MM.1S (cell line): ENCODE data around the gene H1-8.

Experiments
- DNase-seq: peaks from one replicate; pipeline ENCODE4 v3.0.0-alpha.2; 2015
- H2AFZ ChIP-seq: fragments of 300-600 bp; sonication (generic); 2 replicates; pipeline ENCODE4 v1.6.0; 2016; ENCODE audit warnings: antibody characterized with exemption, low read length
- H3F3A ChIP-seq: fragments of 300-600 bp; sonication (generic); 2 replicates; pipeline ENCODE4 v1.6.1; 2016; ENCODE audit warnings: mild to moderate bottlenecking, antibody characterized with exemption, low read length, moderate library complexity, mixed read lengths; ENCODE audit not compliant: insufficient read depth
- H3K27ac ChIP-seq: fragments of 300-600 bp; sonication (generic); 2 replicates; pipeline ENCODE4 v1.5.1; 2016; ENCODE audit warnings: mild to moderate bottlenecking, low read length
- H3K27me3 ChIP-seq: fragments of 300-600 bp; sonication (generic); replicated peaks from 2 replicates; pipeline ENCODE4 v1.6.0; 2016; ENCODE audit warnings: low read length; ENCODE audit not compliant: insufficient read depth
- H3K36me3 ChIP-seq: fragments of 300-600 bp; sonication (generic); replicated peaks from 2 replicates; pipeline ENCODE4 v1.6.1; 2016; ENCODE audit warnings: mild to moderate bottlenecking, low read length, mixed read lengths; ENCODE audit not compliant: insufficient read depth
- H3K4me1 ChIP-seq: fragments of 300-600 bp; sonication (generic); 2 replicates; pipeline ENCODE4 v1.6.1; 2016; ENCODE audit warnings: low read length, mixed read lengths
- H3K4me2 ChIP-seq: fragments of 300-600 bp; sonication (generic); 2 replicates; pipeline ENCODE4 v1.6.0; 2016; ENCODE audit warnings: low read depth, low read length
- H3K4me3 ChIP-seq: fragments of 300-600 bp; sonication (generic); 2 replicates; pipeline ENCODE4 v1.5.1; 2016; ENCODE audit warnings: low read length, mixed read lengths
- H3K79me2 ChIP-seq: fragments of 300-600 bp; sonication (generic); 2 replicates; pipeline ENCODE4 v1.6.1; 2016; ENCODE audit warnings: mixed run types, low read length, mixed read lengths
- H3K9ac ChIP-seq: fragments of 300-600 bp; sonication (generic); 2 replicates; pipeline ENCODE4 v1.6.1; 2016; ENCODE audit warnings: low read length, mixed read lengths
- H3K9me2 ChIP-seq: fragments of 300-600 bp; sonication (generic); replicated peaks from 2 replicates; pipeline ENCODE4 v1.6.1; 2016; ENCODE audit warnings: mild to moderate bottlenecking, low read length, mixed read lengths; ENCODE audit not compliant: insufficient read depth
- H3K9me3 ChIP-seq: fragments of 300-600 bp; sonication (generic); replicated peaks from 2 replicates; pipeline ENCODE4 v1.6.1; 2016; ENCODE audit warnings: mild to moderate bottlenecking, low read length, mixed read lengths; ENCODE audit not compliant: insufficient read depth
- H4K20me1 ChIP-seq: fragments of 300-600 bp; sonication (generic); 2 replicates; pipeline ENCODE4 v1.6.1; 2016; ENCODE audit warnings: mild to moderate bottlenecking, low read length, moderate library complexity, mixed read lengths; ENCODE audit not compliant: insufficient read depth
- CTCF ChIP-seq: fragments of 300-600 bp; sonication (generic); IDR thresholded peaks from 2 replicates; pipeline ENCODE4 v1.5.1; 2016; ENCODE audit warnings: antibody characterized with exemption, low read length, mixed read lengths
- EZH2 ChIP-seq: fragments of 300-600 bp; sonication (generic); optimal IDR thresholded peaks from 2 replicates; pipeline ENCODE3; 2017; ENCODE audit warnings: low read depth, mild to moderate bottlenecking, antibody characterized with exemption, low read length, mixed read lengths
- EZH2phosphoT487 ChIP-seq: fragments of 300-600 bp; sonication (generic); IDR thresholded peaks from 2 replicates; pipeline ENCODE4 v1.6.1; 2018; ENCODE audit warnings: antibody characterized with exemption, low read length

Gene H1-8

GRCh38 chr3:129522953-129523352 is 20.0 kb upstream of the H1-8 start:
- no peaks in the 10 kb centered on the region for H3K27me3 ChIP-seq
- H3K4me3 ChIP-seq, result no peak overlapping the region
- no peaks in the 10 kb centered on the region for H3F3A ChIP-seq
- H3K79me2 ChIP-seq, result no peaks in the 10 kb centered on the region
- H3K4me1 ChIP-seq, result no peaks in the 10 kb centered on the region
- no peak overlapping the region for H3K27ac ChIP-seq
- H3K36me3 ChIP-seq, result no peaks in the 10 kb centered on the region
- no peak overlapping the region for H3K9ac ChIP-seq
- no peaks in the 10 kb centered on the region for H3K9me2 ChIP-seq
- DNase-seq, result no peak
- H3K4me2 ChIP-seq, result no peak overlapping the region
- H3K9me3 ChIP-seq, result no peaks in the 10 kb centered on the region
- no peak overlapping the region for H2AFZ ChIP-seq
- H4K20me1 ChIP-seq, result no peaks in the 10 kb centered on the region
- TF ChIP-seq CTCF, result no peak
- no peak for TF ChIP-seq EZH2
- TF ChIP-seq EZH2phosphoT487, result no peak

GRCh38 chr3:129524081-129524480 is 18.9 kb upstream of the H1-8 start:
- Histone ChIP-seq H3K9me2 (no peaks in the 10 kb centered on the region), H3K4me2 (no peak overlapping the region), H3K36me3 (no peaks in the 10 kb centered on the region), H4K20me1 (no peaks in the 10 kb centered on the region), H3K27ac (no peak overlapping the region), H3K4me3 (no peak overlapping the region), H2AFZ (no peak overlapping the region), H3K9ac (no peak overlapping the region), H3K9me3 (no peaks in the 10 kb centered on the region), H3F3A (no peaks in the 10 kb centered on the region), H3K79me2 (no peaks in the 10 kb centered on the region), H3K27me3 (no peaks in the 10 kb centered on the region), H3K4me1 (no peaks in the 10 kb centered on the region)
- DNase-seq, result no peak
- TF ChIP-seq EZH2 (no peak), CTCF (no peak), EZH2phosphoT487 (no peak)

- Histone ChIP-seq H3K27ac (no peak overlapping the region), H3K27me3 (no peaks in the 10 kb centered on the region), H2AFZ (no peak overlapping the region), H3K4me3 (no peak overlapping the region), H3K79me2 (no peaks in the 10 kb centered on the region), H3K4me2 (no peak overlapping the region), H3K9me2 (no peaks in the 10 kb centered on the region), H3K4me1 (no peaks in the 10 kb centered on the region), H3K9ac (no peak overlapping the region), H3F3A (no peaks in the 10 kb centered on the region), H3K36me3 (no peaks in the 10 kb centered on the region), H4K20me1 (no peaks in the 10 kb centered on the region), H3K9me3 (no peaks in the 10 kb centered on the region)
- no peak for TF ChIP-seq CTCF
- no peak for TF ChIP-seq EZH2
- TF ChIP-seq EZH2phosphoT487, result no peak
- no peak for DNase-seq
These were observed 17.5 kb upstream of the H1-8 start for GRCh38 chr3:129525341-129525968.
